Measurements from ENCODE around the gene DYRK1A.

The DYRK1A gene

GRCh38 chr21:37393786-37394185 is 27.2 kb downstream of the DYRK1A start:
- Histone ChIP-seq H3F3A (ENCODE audit: insufficient read depth, low read length) (no peaks in the 10 kb centered on the region), H3K36me3 (replicated peaks; ENCODE audit: insufficient read depth, low read length) (0 out of 2 replicates have a peak, but pooled peaks cover 4% of the 10 kb centered on the region), H3K4me2 (ENCODE audit: low read depth, low read length) (no peak overlapping the region), H2AFZ (ENCODE audit: low read length) (no peak overlapping the region), H3K4me1 (ENCODE audit: low read length) (no peaks in the 10 kb centered on the region), H3K9me2 (replicated peaks; ENCODE audit: insufficient read depth, low read length) (no peaks in the 10 kb centered on the region), H4K20me1 (ENCODE audit: insufficient read depth, low read length) (peaks cover 85% of the 10 kb centered on the region), H3K9me3 (replicated peaks; ENCODE audit: insufficient read depth, low read length) (no peaks in the 10 kb centered on the region), H3K4me3 (ENCODE audit: low read length) (no peak overlapping the region), H3K27ac (ENCODE audit: low read length) (no peak overlapping the region), H3K79me2 (ENCODE audit: low read length) (peaks cover 98% of the 10 kb centered on the region), H3K9ac (ENCODE audit: low read length) (no peak overlapping the region), H3K27me3 (replicated peaks; ENCODE audit: insufficient read depth, low read length) (no peaks in the 10 kb centered on the region)
- TF ChIP-seq EZH2 (optimal IDR thresholded peaks at IDR 0.05; ENCODE audit: low read depth, low read length), result no peak
- TF ChIP-seq EZH2phosphoT487 (IDR thresholded peaks at IDR 0.05; ENCODE audit: low read length), result no peak
- TF ChIP-seq CTCF (IDR thresholded peaks at IDR 0.05; ENCODE audit: low read length), result no peak
- no peak for DNase-seq

DNA sequence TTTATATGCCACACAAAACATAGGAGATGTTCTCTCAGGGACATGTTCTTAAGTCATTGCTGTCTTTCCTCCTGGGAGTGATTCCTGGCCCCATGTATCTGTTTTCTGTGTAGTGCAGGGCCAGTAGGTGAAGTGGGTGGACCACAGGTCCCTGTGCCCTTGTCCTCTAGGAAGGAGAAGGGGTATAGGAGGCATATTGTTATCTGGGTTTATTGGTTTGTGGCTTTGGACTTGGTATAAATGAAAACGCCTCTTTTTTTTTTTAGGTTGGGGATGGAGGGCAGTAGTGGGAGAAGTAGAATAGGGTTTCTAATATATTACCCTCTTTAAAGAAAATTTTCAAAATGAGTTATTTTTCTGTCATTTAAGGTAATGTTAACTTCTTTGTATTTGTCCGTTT is 29.4 kb downstream of the DYRK1A start:
- TF ChIP-seq EZH2 (optimal IDR thresholded peaks at IDR 0.05; ENCODE audit: low read depth, low read length) (no peak), CTCF (IDR thresholded peaks at IDR 0.05; ENCODE audit: low read length) (no peak), EZH2phosphoT487 (IDR thresholded peaks at IDR 0.05; ENCODE audit: low read length) (no peak)
- no peaks in the 10 kb centered on the region for H3K9me3 ChIP-seq (replicated peaks; ENCODE audit: insufficient read depth, low read length)
- H2AFZ ChIP-seq (ENCODE audit: low read length), result no peak overlapping the region
- no peaks in the 10 kb centered on the region for H3F3A ChIP-seq (ENCODE audit: insufficient read depth, low read length)
- DNase-seq, result no peak
- H4K20me1 ChIP-seq (ENCODE audit: insufficient read depth, low read length), result peaks cover 78% of the 10 kb centered on the region
- peaks cover 98% of the 10 kb centered on the region for H3K79me2 ChIP-seq (ENCODE audit: low read length)
- H3K27ac ChIP-seq (ENCODE audit: low read length), result no peak overlapping the region
- H3K9ac ChIP-seq (ENCODE audit: low read length), result no peak overlapping the region
- no peaks in the 10 kb centered on the region for H3K4me1 ChIP-seq (ENCODE audit: low read length)
- no peaks in the 10 kb centered on the region for H3K9me2 ChIP-seq (replicated peaks; ENCODE audit: insufficient read depth, low read length)
- H3K4me3 ChIP-seq (ENCODE audit: low read length), result no peak overlapping the region
- no peak overlapping the region for H3K4me2 ChIP-seq (ENCODE audit: low read depth, low read length)
- H3K36me3 ChIP-seq (replicated peaks; ENCODE audit: insufficient read depth, low read length), result 0 out of 2 replicates have a peak, but pooled peaks cover 4% of the 10 kb centered on the region
- no peaks in the 10 kb centered on the region for H3K27me3 ChIP-seq (replicated peaks; ENCODE audit: insufficient read depth, low read length)

- H3K79me2 ChIP-seq (ENCODE audit: low read length), result peaks cover 98% of the 10 kb centered on the region
- DNase-seq, result no peak
- no peaks in the 10 kb centered on the region for H3K9me2 ChIP-seq (replicated peaks; ENCODE audit: insufficient read depth, low read length)
- 0 out of 2 replicates have a peak, but pooled peaks cover 4% of the 10 kb centered on the region for H3K36me3 ChIP-seq (replicated peaks; ENCODE audit: insufficient read depth, low read length)
- TF ChIP-seq EZH2phosphoT487 (IDR thresholded peaks at IDR 0.05; ENCODE audit: low read length) (no peak), EZH2 (optimal IDR thresholded peaks at IDR 0.05; ENCODE audit: low read depth, low read length) (no peak), CTCF (IDR thresholded peaks at IDR 0.05; ENCODE audit: low read length) (no peak)
- H2AFZ ChIP-seq (ENCODE audit: low read length), result no peak overlapping the region
- no peak overlapping the region for H3K4me2 ChIP-seq (ENCODE audit: low read depth, low read length)
- H3K27ac ChIP-seq (ENCODE audit: low read length), result no peak overlapping the region
- no peaks in the 10 kb centered on the region for H3K4me1 ChIP-seq (ENCODE audit: low read length)
- H3K4me3 ChIP-seq (ENCODE audit: low read length), result no peak overlapping the region
- H3K9ac ChIP-seq (ENCODE audit: low read length), result no peak overlapping the region
- no peaks in the 10 kb centered on the region for H3F3A ChIP-seq (ENCODE audit: insufficient read depth, low read length)
- H3K27me3 ChIP-seq (replicated peaks; ENCODE audit: insufficient read depth, low read length), result no peaks in the 10 kb centered on the region
- H3K9me3 ChIP-seq (replicated peaks; ENCODE audit: insufficient read depth, low read length), result no peaks in the 10 kb centered on the region
- H4K20me1 ChIP-seq (ENCODE audit: insufficient read depth, low read length), result peaks cover 69% of the 10 kb centered on the region
Observed at GRCh38 chr21:37396855-37397254, 30.3 kb downstream of the DYRK1A start.

All from MM.1S (cell line).